ENCODE results near the gene POLR3E.

Gene POLR3E

GRCh38 chr16:22255335-22255734 is 41.9 kb upstream of the POLR3E start:
- Histone ChIP-seq H3K36me3 (ENCODE audit: low read depth) (peaks cover 71% of the 10 kb centered on the region), H3K9me3 (ENCODE audit: severe bottlenecking) (no peaks in the 10 kb centered on the region), H3K4me1 (ENCODE audit: insufficient read depth, poor library complexity, severe bottlenecking) (no peaks in the 10 kb centered on the region)

GRCh38 chr16:22257440-22257839 is 39.8 kb upstream of the POLR3E start:
- Histone ChIP-seq H3K27ac (ENCODE audit: poor library complexity, severe bottlenecking) (no peak overlapping the region), H3K4me1 (ENCODE audit: insufficient read depth, poor library complexity, severe bottlenecking) (no peaks in the 10 kb centered on the region), H3K27me3 (ENCODE audit: insufficient read depth, poor library complexity, severe bottlenecking) (no peaks in the 10 kb centered on the region), H3K9me3 (ENCODE audit: severe bottlenecking) (no peaks in the 10 kb centered on the region), H3K4me3 (ENCODE audit: severe bottlenecking) (no peak overlapping the region), H3K36me3 (ENCODE audit: low read depth) (peaks cover 68% of the 10 kb centered on the region)
- DNase-seq (ENCODE audit: low spot score) (no peak), ATAC-seq (ENCODE audit: low read depth) (no peak)
- TF ChIP-seq CTCF (IDR thresholded peaks at IDR 0.05; ENCODE audit: poor library complexity, severe bottlenecking), result no peak

More at GRCh38 chr16:22255335-22255734, 41.9 kb upstream of the POLR3E start:
- no peak for TF ChIP-seq CTCF (IDR thresholded peaks at IDR 0.05; ENCODE audit: poor library complexity, severe bottlenecking)
- DNase-seq (ENCODE audit: low spot score) (no peak), ATAC-seq (ENCODE audit: low read depth) (no peak)
- Histone ChIP-seq H3K27ac (ENCODE audit: poor library complexity, severe bottlenecking) (no peak overlapping the region), H3K27me3 (ENCODE audit: insufficient read depth, poor library complexity, severe bottlenecking) (no peaks in the 10 kb centered on the region), H3K4me3 (ENCODE audit: severe bottlenecking) (no peak overlapping the region)

DNA sequence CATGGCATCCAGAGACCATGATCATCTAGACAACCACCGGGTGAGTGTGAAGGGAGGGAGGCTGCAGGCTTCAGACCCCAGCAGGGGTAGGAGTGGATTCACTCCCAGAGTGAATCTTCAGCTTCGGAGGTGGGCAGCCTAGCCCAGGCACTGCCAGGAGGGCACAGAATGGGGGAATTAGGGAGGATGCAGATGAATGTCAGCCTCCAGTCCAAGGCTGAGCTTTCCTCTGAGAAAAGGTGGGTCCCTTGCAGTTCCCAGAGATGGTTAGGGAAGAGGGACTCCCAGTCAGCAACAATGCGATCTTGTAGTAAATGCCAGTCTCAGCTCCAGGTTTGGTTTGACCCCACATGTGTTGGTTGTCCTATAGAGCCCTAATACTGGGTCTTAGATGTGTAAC is 36.7 kb upstream of the POLR3E start:
- no peaks in the 10 kb centered on the region for H3K27me3 ChIP-seq (ENCODE audit: insufficient read depth, poor library complexity, severe bottlenecking)
- H3K4me1 ChIP-seq (ENCODE audit: insufficient read depth, poor library complexity, severe bottlenecking), result no peaks in the 10 kb centered on the region
- no peaks in the 10 kb centered on the region for H3K9me3 ChIP-seq (ENCODE audit: severe bottlenecking)
- H3K4me3 ChIP-seq (ENCODE audit: severe bottlenecking), result no peak overlapping the region
- H3K36me3 ChIP-seq (ENCODE audit: low read depth), result peaks cover 56% of the 10 kb centered on the region
- no peak overlapping the region for H3K27ac ChIP-seq (ENCODE audit: poor library complexity, severe bottlenecking)
- TF ChIP-seq CTCF (IDR thresholded peaks at IDR 0.05; ENCODE audit: poor library complexity, severe bottlenecking), result no peak
- DNase-seq (ENCODE audit: low spot score), result no peak
- ATAC-seq (ENCODE audit: low read depth), result no peak

DNA sequence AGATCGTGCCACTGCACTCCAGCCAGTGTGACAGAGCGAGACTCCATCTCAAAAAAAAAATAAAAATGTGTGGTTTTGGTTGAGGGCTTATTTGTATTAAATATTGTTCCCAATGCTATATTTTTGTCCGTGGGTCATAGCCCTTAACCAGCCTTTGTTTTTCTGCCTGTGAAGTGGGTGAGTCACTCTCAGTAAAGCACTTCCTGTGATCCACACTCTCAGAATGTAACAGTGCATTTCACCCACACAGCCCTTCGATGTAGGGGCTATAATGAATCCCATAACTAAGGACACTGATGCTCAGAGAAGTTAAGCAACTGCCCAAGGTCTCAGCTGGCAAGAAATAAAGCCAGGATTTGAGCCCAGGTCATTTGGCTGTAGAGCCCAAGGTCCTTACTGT is 34.7 kb upstream of the POLR3E start:
- TF ChIP-seq CTCF (IDR thresholded peaks at IDR 0.05; ENCODE audit: poor library complexity, severe bottlenecking), result no peak
- DNase-seq (ENCODE audit: low spot score) (no peak), ATAC-seq (ENCODE audit: low read depth) (no peak)
- no peak overlapping the region for H3K27ac ChIP-seq (ENCODE audit: poor library complexity, severe bottlenecking)
- no peaks in the 10 kb centered on the region for H3K27me3 ChIP-seq (ENCODE audit: insufficient read depth, poor library complexity, severe bottlenecking)
- peaks cover 44% of the 10 kb centered on the region for H3K36me3 ChIP-seq (ENCODE audit: low read depth)
- no peaks in the 10 kb centered on the region for H3K9me3 ChIP-seq (ENCODE audit: severe bottlenecking)
- no peaks in the 10 kb centered on the region for H3K4me1 ChIP-seq (ENCODE audit: insufficient read depth, poor library complexity, severe bottlenecking)
- H3K4me3 ChIP-seq (ENCODE audit: severe bottlenecking), result no peak overlapping the region

GRCh38 chr16:22264786-22265185 is 32.4 kb upstream of the POLR3E start:
- ATAC-seq (ENCODE audit: low read depth) (no peak), DNase-seq (ENCODE audit: low spot score) (no peak)

More at GRCh38 chr16:22264786-22265185, 32.4 kb upstream of the POLR3E start:
- TF ChIP-seq CTCF (IDR thresholded peaks at IDR 0.05; ENCODE audit: poor library complexity, severe bottlenecking), result no peak
- Histone ChIP-seq H3K4me3 (ENCODE audit: severe bottlenecking) (no peak overlapping the region), H3K27ac (ENCODE audit: poor library complexity, severe bottlenecking) (no peak overlapping the region), H3K9me3 (ENCODE audit: severe bottlenecking) (no peaks in the 10 kb centered on the region), H3K27me3 (ENCODE audit: insufficient read depth, poor library complexity, severe bottlenecking) (no peaks in the 10 kb centered on the region), H3K4me1 (ENCODE audit: insufficient read depth, poor library complexity, severe bottlenecking) (no peaks in the 10 kb centered on the region), H3K36me3 (ENCODE audit: low read depth) (peaks cover 28% of the 10 kb centered on the region)

Measured in RWPE2 (cell line).